Nephron (organoid): ENCODE measurements around the gene MAPK10.
A peak's percentile ranks its signal among the peaks of the same experiment; 100 is the strongest.

ENCODE experiments used
- H3K27ac Mint-ChIP-seq, 3 experiments: 2 replicates each; pipeline ENCODE4 v1.8.0; 2020; ENCODE audit warnings: mixed read lengths in 3 of 3, mild to moderate bottlenecking in 2 of 3, moderate library complexity in 1 of 3
- H3K27me3 Mint-ChIP-seq: 2 replicates; pipeline ENCODE4 v1.8.0; 2021; ENCODE audit warnings: low read depth, mild to moderate bottlenecking, moderate library complexity, mixed read lengths
- H3K36me3 Mint-ChIP-seq: 2 replicates; pipeline ENCODE4 v1.8.0; 2020; ENCODE audit warnings: low read depth, mixed read lengths
- H3K4me1 Mint-ChIP-seq: 2 replicates; pipeline ENCODE4 v1.8.0; 2020; ENCODE audit warnings: mixed read lengths
- H3K4me3 Mint-ChIP-seq, 3 experiments: 2 replicates each; pipeline ENCODE4 v1.8.0; 2020; ENCODE audit warnings: mild to moderate bottlenecking in 3 of 3, mixed read lengths in 3 of 3, moderate library complexity in 2 of 3
- H3K9me3 Mint-ChIP-seq: 2 replicates; pipeline ENCODE4 v1.8.0; 2020; ENCODE audit warnings: mixed read lengths
- TF ChIP-seq, protein P1 (sequence below), 3 experiments: fragments of 200-600 bp; sonication (generic); IDR thresholded peaks; one replicate each; pipeline ENCODE4 v1.5.0; 2021; ENCODE audit warnings: antibody characterized with exemption in 3 of 3; ENCODE audit not compliant: unreplicated experiment in 3 of 3

Gene MAPK10

DNA sequence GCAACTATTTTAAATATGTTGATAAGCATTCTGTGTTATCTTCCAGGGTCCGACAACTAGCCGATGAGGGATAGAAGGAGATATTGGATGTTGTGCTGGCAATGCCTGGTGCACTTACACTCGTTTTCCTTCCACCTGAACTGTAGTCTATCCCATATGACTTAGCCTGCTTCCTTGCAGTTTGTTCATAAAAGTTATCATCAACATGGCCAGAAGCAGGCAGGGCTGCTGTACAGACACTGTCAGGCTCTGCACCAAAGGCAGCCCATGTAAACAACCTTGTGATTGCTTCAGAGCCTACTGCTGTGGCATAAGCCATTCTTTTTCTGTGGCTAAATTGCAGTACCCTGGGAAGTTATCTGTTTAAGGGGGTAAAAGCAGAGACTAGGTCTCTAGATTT is 1.6 kb downstream of the MAPK10 start:
- peaks cover 29% of the 10 kb centered on the region for H3K4me1 Mint-ChIP-seq
- no peaks in the 10 kb centered on the region for H3K9me3 Mint-ChIP-seq
- H3K36me3 Mint-ChIP-seq, result no peaks in the 10 kb centered on the region
- H3K4me3 Mint-ChIP-seq, result peak overlapping the region; percentile 59 to 80 (median 79)
- H3K27me3 Mint-ChIP-seq, result no peaks in the 10 kb centered on the region
- TF ChIP-seq, protein P1, sequence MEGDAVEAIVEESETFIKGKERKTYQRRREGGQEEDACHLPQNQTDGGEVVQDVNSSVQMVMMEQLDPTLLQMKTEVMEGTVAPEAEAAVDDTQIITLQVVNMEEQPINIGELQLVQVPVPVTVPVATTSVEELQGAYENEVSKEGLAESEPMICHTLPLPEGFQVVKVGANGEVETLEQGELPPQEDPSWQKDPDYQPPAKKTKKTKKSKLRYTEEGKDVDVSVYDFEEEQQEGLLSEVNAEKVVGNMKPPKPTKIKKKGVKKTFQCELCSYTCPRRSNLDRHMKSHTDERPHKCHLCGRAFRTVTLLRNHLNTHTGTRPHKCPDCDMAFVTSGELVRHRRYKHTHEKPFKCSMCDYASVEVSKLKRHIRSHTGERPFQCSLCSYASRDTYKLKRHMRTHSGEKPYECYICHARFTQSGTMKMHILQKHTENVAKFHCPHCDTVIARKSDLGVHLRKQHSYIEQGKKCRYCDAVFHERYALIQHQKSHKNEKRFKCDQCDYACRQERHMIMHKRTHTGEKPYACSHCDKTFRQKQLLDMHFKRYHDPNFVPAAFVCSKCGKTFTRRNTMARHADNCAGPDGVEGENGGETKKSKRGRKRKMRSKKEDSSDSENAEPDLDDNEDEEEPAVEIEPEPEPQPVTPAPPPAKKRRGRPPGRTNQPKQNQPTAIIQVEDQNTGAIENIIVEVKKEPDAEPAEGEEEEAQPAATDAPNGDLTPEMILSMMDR (IDR thresholded peaks at IDR 0.05; ENCODE audit: unreplicated experiment in 3 of 3), result no peak
- H3K27ac Mint-ChIP-seq, result peak overlapping the region; percentile 67 to 93 (median 75)

DNA sequence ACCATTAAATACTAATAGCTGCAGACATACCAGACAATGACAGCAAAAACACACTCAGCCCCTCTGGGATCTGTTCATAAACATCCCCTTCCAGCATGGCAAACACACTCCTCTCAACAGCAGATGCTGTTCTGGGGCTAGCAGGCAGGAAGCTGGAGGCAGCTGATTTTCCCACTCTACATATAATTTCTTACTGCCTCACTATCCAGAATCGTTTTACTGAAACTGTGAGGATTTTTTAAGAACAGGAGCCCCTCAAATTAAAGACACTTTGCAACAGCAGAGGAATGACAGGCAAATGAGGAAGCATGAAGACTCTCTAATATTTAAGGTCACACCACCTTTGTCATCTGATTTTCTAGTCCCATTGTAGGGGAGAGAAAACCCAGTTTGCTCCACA is 2.2 kb downstream of the MAPK10 start:
- H3K27me3 Mint-ChIP-seq, result no peaks in the 10 kb centered on the region
- peaks cover 5% of the 10 kb centered on the region for H3K36me3 Mint-ChIP-seq
- no peaks in the 10 kb centered on the region for H3K9me3 Mint-ChIP-seq
- H3K4me3 Mint-ChIP-seq, result peak overlapping the region in 2 of 3 experiments; percentile 7 to 46
- TF ChIP-seq, protein P1 (IDR thresholded peaks at IDR 0.05; ENCODE audit: unreplicated experiment in 3 of 3), result no peak
- peaks cover 29% of the 10 kb centered on the region for H3K4me1 Mint-ChIP-seq
- H3K27ac Mint-ChIP-seq, result peak overlapping the region; percentile 8 to 93 (median 75)

DNA sequence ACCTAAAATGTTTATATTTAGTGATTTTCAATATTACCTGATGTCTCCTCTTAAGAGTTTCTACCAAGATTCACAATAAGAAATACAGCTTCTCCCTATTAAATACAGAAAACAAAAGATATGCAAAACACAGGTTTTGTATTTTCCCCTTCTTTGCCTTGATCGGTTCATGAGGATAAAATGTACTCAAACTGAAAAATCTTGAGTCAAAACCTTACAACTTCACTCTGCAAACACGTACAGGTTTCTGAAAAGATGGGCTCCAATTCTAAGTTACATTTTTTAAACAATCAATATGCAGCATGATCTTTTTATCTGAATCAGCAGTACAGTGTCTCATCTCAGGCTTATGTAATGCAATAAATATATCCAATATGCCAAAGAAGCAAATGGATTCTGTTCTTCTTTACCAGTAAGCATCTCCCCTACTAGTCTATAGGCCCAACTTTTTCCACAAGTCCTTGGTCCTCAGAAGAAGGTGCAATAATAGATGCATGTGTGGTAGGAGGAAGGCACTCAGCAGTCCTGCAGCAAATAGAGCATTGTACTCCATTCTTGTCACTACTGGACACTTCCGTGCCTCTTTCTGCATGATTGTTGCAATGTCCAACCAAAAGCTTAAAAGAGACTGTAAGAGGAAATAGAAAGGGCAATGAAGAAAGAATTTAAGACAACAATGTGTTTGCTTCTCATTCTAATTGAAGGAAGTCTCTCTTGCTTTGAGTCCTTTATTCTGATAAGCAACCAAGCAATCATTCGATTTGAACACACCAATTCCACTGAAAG is 3.2 kb downstream of the MAPK10 start:
- H3K4me1 Mint-ChIP-seq, result peaks cover 29% of the 10 kb centered on the region
- H3K9me3 Mint-ChIP-seq, result no peaks in the 10 kb centered on the region
- peak overlapping the region in 1 of 3 experiments; percentile 50 for H3K4me3 Mint-ChIP-seq
- H3K27me3 Mint-ChIP-seq, result no peaks in the 10 kb centered on the region
- TF ChIP-seq, protein P1 (IDR thresholded peaks at IDR 0.05; ENCODE audit: unreplicated experiment in 3 of 3), result no peak
- H3K27ac Mint-ChIP-seq, result no peak overlapping the region
- H3K36me3 Mint-ChIP-seq, result peaks cover 6% of the 10 kb centered on the region

DNA sequence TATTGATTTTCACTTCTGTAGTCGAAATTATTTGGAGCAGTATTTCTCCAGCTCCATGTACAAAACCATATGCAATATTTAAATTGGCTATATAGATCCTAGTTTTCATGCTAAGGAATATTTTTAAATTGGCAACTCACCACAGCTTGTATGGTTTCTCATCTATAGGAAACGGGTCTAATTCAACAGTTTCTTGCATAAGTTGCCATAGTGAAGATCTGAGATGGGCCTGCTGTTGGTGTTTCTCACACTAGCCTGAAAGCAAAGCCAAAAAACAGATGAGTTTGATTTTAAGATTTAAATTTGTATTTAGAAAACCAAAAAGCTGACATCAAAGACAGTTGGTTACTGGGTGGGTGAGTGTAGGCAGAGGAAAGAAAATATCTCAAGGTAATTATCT is 5.5 kb downstream of the MAPK10 start:
- no peaks in the 10 kb centered on the region for H3K9me3 Mint-ChIP-seq
- peaks cover 20% of the 10 kb centered on the region for H3K4me1 Mint-ChIP-seq
- H3K36me3 Mint-ChIP-seq, result peaks cover 15% of the 10 kb centered on the region
- H3K27me3 Mint-ChIP-seq, result no peaks in the 10 kb centered on the region
- TF ChIP-seq, protein P1 (IDR thresholded peaks at IDR 0.05; ENCODE audit: unreplicated experiment in 3 of 3), result no peak
- no peak overlapping the region for H3K27ac Mint-ChIP-seq
- H3K4me3 Mint-ChIP-seq, result no peak overlapping the region

DNA sequence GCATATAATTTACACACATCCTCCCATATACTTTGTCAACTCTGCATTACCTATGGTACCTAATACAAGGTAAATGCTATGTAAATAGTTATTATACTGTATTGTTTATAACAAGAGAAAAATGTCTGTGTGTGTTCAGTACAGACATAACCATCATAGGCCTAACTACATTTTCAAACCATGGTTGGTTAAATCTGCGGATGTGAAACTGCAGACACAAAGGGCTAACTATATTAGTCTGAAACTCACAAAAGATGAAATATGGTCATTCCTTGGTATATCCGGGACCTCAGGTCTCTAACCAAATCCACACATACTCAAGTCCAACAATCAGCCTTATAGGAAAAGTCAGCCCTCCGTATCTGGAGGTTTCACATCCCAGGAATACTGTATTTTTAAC is 13.5 kb downstream of the MAPK10 start:
- Mint-ChIP-seq H3K4me3 (no peak overlapping the region), H3K27ac (no peak overlapping the region), H3K27me3 (no peaks in the 10 kb centered on the region), H3K4me1 (peaks cover 8% of the 10 kb centered on the region), H3K36me3 (peaks cover 15% of the 10 kb centered on the region), H3K9me3 (no peaks in the 10 kb centered on the region)
- TF ChIP-seq, protein P1 (IDR thresholded peaks at IDR 0.05; ENCODE audit: unreplicated experiment in 3 of 3), result no peak

DNA sequence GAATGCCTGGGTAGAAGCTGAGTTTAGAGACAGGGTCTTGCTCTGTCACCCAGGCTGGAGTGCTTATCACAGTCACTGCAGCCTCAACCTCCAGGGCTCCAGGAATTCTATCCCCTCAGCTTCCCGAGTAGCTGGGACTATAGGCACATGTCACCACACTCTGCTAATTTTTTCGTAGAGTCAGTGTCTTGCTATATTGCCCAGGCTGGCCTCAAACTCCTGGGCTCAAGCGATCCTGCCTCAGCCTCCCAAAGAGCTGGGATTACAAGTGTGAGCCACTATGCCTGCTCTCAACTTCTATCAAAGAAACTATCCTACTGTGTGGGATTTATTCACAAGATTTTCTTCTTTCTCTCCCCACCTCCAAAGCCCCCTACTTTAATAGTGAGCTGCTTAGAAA is 15.7 kb downstream of the MAPK10 start:
- Mint-ChIP-seq H3K4me3 (no peak overlapping the region), H3K27me3 (no peaks in the 10 kb centered on the region), H3K4me1 (peaks cover 8% of the 10 kb centered on the region), H3K36me3 (peaks cover 12% of the 10 kb centered on the region), H3K27ac (no peak overlapping the region), H3K9me3 (no peaks in the 10 kb centered on the region)
- TF ChIP-seq, protein P1 (IDR thresholded peaks at IDR 0.05; ENCODE audit: unreplicated experiment in 3 of 3), result no peak
